ENCODE data around the gene SDK1.
"Not testable (repeated sequence)": the region's sequence is repeated elsewhere in the genome, so short reads cannot be mapped to it uniquely, and the experiment has no call there.

Gene SDK1

DNA sequence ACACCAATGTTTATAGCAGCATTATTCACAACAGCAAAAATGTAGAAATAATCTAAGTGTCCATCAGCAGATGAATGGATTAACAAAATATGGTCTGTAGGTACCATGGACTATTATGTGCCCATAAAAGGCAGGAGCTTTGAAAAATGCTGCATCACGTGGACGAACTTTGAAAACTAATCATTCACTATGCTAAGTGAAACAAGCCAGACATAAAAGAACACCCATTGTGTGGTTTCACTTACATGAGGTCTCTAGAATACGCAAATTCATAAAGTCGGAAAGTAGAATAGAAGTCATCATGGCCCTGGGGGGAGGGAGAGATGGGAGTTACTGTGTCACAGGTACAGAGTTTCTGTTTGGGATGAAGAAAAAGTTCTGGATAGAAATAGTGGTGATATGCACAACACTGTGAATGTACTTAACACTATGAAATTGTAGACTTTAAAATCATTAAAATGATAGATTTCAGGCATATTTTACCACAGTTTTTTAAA, 377.3 kb downstream of the SDK1 start:
- no peak for DNase-seq
- intact Hi-C loops (cut with DNase I) = no loop called here

DNA sequence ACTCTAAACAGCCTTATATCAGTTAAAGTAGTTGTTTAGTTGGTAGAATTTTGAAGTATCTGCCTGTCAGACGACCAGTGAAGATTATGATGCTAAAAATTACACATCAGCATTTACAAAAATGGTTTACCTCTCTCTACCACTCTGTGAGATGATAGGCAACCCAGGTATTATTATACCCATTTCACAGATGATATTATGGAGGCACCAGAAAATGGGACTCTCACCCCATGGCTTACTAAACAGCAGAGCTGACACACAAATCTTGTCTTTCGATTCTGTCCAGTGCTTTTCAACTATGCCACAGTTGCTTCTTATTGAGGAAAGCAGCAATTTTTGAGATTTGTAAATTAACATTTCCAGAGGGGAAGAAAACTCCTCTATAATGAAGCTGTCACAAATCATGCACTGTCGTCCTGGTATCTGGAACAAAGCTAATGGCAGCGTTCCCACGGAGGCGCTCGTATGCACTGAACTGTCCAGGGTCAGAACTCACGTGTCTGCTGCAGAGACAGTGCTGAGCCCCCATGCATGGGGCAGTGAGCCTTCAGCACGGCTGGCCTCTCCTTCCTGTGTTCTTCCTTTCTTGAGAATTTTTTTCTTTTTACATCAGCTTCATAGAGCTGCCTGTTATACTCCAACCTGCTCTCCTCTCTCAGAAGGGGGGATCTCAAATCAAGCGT, 381.1 kb downstream of the SDK1 start:
- DNase-seq = peak in 5 of 42 donors; percentile 11 to 49 (median 21)
- intact Hi-C loops (cut with DNase I) = no loop called here

DNA sequence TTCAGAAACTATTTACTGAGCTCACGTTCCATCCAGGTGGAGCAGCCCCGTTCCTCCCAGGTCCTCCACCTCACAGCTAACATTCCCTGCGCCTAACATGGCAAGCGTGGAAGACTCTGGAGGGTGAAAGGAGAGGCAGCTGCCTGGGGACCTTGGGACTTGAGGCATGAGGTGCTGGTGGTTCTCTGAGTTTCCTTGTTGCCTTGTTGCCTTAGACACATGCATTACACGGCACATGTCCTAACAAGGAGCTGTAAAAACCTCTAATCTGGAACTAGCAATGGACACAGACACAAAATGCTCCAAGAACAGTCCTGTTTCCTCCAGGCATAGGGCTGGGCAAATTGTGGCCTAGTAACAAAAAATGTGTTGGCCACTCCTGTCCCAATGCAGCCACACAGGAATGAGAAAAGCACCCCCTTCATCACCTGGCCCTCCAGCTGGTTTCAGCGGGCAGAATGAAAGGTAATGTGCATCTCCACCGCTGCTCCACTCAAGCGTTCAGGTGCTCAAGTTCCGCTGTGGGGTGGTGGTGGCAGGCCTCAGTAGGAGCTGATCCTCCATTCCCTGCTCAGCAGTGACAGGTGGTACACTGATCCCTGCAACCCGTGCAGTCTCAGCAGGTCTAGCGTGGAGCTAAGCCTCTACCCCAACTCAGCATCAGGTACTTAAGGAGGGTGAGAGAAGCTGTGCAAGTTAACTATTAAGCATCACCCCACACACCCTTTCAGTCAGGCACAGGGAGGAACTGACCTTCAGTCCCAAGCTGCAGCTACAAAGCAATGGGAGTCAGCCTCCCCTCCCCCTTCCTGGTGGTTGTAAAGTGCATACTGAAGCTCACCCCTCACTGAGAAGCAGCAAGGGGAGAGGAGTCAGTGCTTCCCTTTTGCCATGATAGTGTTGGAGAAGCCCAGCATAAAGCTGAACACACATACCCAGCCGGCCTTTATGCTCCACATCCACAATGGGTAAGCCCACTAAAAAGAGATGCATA, 382.8 kb downstream of the SDK1 start:
- intact Hi-C loops (cut with DNase I) = no loop called here

DNA sequence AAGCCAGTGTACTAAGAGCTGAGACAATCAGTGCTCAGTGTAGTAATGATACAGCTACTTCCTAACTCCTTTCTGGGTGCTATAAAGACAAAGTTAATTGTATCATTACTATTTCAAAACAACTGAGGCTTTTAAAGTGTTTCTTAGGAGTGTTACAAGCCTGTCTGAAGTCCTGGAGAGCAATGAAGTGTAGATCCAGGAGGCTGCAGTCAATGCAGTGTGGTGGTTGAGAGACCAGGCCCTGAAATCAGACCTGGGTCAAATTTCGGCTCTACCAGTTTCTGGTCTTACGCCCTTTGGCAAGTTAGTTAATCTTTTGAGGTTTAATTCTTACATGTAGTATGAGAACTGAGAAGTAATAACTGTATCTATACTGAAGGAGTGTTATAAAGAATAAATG, 387.0 kb downstream of the SDK1 start:
- no peak for DNase-seq
- intact Hi-C loops (cut with DNase I) = no loop called here

More for the DNA sequence above, 382.8 kb downstream of the SDK1 start:
- no peak for DNase-seq

DNA sequence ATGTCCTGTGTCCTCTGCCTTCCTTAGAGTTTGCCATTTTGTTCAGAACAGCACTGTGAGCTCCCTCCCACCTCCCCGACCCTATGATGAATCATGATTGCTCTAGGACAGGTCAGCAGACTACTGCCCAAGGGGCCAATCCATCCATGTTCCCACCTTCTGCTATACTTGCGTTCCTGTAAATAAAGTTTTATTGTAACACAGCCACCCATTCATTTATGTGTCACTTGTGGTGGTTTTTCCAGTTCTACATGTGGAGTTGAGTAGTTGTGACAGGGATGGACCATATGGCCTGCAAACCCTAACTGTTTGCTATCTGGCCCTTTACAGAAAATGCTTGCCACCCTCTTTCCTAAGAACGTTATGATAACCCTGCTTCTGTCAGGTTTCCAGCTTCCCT, 387.8 kb downstream of the SDK1 start:
- no peak for DNase-seq
- intact Hi-C loops (cut with DNase I) = no loop called here

DNA sequence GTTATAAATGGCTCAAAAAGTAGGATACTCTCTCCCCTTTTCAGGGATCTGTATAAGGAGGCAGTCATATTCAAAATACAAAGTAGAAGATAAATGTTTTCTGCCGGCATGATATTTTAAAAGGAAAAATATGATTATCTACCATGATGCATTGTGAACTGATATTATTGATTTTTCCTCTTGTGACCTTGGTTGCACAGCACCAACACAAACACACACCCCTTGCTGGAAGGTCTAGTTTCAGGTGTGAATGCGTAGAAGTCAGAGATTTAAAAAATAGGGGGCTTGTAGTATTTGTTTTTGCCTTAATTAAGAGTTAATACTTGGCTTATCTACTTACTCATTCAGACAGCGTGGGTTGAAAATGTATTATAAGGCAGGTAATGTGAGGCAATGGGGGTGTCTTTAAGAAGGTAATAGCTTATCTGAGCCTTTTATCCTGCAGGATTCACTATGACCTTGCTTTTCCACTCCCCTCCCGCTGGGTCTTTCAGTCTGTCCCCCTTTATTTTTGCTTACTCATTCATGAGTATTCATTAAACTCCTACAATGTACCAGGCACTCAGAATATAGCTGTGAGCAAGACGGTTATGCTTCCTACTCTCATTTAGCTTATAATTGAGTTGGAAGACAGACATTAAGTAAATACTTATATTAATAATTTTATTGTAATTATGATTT, 390.6 kb downstream of the SDK1 start:
- no peak for DNase-seq
- intact Hi-C loops (cut with DNase I) = no loop called here

DNA sequence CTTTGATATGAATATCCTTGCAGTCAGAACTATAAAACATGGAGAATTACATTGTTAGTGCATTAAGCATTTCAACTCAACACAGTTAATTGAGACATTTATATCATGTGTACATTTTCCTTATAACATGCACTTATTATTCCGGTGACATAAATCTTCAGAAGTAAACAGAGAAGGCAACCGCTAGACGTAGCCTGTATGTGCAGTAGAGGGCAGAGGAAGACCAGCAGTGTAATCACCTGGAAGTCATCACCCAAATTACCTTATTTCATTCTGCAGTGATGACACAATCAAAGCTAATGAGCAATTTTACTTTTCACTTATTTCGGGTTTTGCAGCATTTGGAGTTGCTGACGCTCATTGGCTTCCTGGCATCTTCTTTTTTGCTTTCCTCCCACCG, 394.6 kb downstream of the SDK1 start:
- intact Hi-C loops (cut with DNase I) = no loop called here
- peak in 14 of 42 donors; percentile 6 to 59 (median 20) for DNase-seq

DNA sequence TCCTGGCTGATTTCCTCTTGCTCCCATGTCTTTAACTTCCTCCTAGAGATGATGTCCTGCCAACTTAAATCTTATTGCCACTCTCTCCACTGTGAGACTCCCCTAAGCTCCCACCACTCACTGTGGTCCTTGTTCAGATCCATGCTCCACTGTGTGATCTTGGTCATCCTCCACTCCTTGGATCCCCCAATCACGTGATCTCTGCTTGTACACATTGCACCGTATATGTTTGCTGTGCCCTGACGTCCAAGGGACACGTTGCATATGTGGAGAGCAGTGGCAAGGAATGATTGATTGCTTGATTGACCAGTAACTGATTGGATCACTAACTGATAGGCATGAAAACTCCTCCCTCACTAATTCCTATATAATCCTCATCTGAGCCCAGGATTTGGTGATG, 395.1 kb downstream of the SDK1 start:
- intact Hi-C loops (cut with DNase I) = no loop called here

DNA sequence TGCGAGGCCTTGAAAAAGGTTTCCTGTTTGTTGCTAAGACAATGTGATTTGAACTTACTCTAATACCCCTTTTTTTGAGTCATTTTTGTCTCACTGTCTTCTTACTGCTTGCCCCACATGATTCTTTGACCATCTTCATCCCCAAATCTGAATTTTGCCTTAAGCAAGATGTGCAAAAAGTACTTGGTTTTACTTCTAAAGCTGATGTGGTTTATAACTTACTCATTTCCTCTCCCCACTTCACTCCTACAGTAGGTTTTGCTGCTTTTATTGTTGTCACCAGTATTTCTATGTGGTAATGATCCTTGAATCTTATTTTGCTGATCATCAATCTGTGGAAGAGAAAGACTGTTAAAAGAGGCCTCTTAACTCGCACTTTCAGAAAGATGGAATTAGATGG, 396.4 kb downstream of the SDK1 start:
- no peak for DNase-seq
- intact Hi-C loops (cut with DNase I) = no loop called here

More for the DNA sequence above, 395.1 kb downstream of the SDK1 start:
- DNase-seq = no peak

DNA sequence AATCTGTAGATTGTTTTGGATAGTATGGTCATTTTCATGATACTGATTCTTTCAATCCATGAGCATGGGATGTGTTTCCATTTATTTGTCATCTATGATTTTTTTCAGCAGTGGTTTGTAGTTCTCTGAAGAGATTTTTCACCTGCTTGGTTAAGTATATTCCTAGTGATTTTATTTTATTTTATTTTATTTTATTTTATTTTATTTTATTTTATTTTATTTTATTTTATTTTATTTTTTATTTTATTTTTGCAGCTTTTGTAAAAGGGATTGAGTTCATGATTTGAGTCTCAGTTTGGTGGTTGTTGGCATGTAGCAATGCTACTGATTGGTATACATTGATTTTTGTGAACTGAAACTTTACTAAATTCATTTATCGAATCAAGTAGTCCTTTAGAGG, 404.2 kb downstream of the SDK1 start:
- DNase-seq = no peak
- intact Hi-C loops (cut with DNase I) = no loop called here

DNA sequence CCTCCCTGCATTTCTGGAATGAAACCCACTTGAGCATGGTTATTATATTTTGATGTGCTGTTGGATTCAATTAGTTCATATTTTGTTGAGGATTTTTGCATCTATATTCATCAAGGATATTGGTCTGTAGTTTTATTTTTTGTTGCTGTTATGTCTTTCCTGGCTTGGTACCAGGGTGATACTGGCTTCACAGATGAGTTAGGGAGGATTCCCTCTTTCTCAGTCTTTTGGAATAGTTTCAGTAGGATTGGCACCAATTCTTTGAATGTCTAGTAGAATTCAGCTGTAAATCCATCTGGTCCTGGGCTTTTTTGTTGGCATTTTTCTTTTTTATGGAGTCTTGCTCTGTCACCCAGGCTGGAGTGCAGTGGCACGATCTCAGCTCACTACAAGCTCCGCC, 405.0 kb downstream of the SDK1 start:
- intact Hi-C loops (cut with DNase I); DNase-seq: not testable (repeated sequence)

DNA sequence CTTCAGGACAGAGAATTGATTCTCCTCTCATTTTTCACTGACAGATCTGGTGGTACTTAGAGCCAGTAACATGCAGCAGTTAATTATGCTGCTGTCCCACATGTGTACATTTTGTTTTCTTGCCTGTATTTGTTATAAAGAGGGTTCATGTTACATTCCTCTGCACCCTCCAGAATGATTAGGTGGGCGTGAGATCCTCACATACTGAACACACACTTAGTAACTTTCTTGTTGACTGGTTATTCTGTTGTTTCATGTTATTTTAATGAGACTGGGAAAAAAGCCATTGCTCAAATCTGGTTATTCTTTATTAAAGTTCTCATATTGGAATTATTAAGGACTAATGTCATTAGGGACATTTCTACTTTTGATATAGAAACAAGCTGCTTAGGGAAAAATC, 409.1 kb downstream of the SDK1 start:
- DNase-seq = no peak
- intact Hi-C loops (cut with DNase I) = no loop called here

DNA sequence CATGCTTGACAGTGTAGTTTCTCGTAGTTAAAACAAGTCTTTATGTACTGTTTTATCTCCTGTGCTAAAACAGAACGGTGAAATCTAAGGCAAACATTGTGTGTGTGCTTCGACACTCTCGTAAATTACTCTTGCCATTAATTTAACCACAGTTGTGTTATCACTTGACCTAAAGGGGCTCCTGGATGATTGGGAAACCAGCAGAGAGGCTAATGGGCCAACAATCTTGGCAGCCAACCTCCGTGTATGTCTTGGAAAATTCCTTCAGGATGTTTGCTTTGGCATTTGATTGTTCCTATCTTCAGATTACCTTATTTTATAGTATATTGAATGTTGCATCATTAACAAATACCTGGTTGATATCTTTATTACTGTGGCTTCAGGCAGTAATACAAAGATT, 409.5 kb downstream of the SDK1 start:
- DNase-seq = no peak
- intact Hi-C loops (cut with DNase I) = no loop called here

DNA sequence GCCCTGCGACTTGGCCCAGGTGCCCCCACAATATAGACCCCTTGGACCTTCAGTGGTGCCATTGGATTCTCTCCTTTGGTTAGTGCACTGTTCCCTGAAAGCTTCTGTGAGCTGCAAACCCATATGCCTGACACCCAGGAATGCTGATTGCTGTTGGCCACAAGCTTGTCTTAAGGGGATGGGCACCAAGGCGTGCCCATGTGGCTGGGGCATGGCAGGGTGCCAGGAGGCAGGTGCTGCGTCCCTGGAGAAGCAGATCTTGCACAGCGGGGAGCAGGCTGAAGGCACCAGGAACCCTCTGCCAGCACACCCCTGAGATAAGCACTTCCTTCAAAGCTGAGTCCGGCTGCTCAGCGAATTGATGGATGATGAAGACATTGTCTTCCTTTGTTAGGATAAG, 411.8 kb downstream of the SDK1 start:
- no peak for DNase-seq
- intact Hi-C loops (cut with DNase I) = no loop called here

DNA sequence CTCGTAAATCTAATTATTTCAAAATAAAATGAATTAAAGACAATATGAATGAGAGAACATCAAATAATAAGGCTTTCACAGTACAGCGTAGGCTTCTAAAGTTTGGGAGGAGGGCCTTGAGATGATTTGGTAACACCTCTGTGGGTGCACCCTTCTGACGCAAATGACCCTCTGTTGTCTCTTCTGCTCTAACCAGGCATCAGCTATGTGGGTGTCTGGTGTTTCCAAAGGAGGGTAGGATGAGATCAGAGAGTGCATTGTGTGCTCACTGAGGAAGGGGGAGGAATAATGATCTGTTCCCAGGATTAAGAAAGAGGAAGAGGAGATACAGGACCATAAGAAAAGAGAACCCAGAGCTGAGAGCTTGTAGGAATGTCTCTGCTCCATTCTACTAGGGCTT, 420.4 kb downstream of the SDK1 start:
- DNase-seq = peak in 31 of 42 donors; percentile 18 to 89 (median 53)
- intact Hi-C loops (cut with DNase I) = loop anchor here (10.0 kb wide), 1 partner anchor 173 kb away; no protein-coding TSS in a partner anchor

DNA sequence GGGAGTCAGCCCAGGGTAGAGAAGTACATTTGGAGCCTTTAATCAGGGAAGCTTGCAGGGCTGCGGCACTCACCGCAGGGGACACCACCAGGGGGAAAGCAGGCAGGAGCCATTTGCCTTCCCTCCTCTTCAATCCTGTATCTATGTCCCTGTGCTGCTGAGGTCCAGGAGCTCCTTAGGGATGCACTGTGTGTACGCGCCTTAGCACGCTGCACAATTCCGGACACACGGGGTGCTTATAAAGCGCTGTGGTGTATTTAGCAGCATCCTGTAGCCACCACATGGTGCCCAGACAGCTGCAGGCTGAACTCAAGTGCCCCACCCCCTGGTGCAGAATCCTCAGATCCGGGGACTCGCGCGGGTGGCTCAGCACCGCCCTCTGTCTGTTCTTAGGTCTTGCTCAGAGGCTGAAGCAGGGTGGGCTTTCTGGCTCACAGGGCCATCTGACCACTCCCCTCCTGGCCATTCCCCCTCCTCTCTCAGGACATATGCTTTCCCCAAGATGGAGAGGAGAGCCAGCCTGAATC, 421.4 kb downstream of the SDK1 start:
- intact Hi-C loops (cut with DNase I) = loop anchor here (10.0 kb wide), 1 partner anchor 172 kb away; no protein-coding TSS in a partner anchor
- peak in 41 of 42 donors; percentile 9 to 77 (median 49) for DNase-seq

DNA sequence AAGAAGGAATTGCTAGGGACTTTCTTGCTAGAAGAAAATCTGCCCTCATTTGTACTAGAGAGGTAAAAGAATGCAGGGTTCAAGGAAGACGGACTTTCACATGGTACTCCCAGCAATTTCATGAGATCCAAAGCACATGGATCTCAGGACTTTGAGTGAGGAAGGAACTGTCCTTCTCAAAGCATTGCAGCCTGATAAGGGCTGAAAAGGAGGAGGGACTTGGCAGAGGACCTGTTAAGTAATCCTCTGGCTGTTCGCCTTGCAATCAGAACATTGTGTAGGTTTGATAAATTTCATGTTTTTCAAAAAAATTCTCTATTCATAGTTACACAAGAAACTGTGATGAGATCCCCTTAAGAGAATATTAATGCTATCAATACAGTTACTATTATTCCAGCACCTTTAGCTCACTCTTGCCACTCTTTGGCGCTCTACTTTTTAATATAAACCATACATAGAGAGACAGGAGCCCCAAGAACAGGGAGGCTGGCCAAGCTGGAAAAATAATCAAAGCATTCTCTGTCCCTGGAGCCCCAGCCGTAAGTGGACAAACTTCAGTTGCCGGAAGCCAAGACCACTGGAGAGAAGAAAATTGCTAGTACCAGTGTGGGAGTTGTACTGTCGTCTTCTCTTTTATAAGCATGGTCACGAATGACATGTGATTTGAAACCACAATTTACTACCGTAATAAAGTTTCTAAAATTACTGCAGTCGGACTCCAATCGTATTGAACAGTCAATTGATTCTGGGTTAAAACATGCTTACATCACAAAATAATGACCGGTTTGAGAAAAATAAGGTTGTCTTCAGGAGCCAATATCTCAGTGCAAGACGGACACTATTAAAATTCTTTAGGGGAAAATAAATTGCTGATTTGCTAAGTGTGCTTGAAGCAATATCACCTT, 424.4 kb downstream of the SDK1 start:
- intact Hi-C loops (cut with DNase I) = loop anchor here (10.0 kb wide), 1 partner anchor 169 kb away; no protein-coding TSS in a partner anchor
- peak in 1 of 42 donors; percentile 11 for DNase-seq

DNA sequence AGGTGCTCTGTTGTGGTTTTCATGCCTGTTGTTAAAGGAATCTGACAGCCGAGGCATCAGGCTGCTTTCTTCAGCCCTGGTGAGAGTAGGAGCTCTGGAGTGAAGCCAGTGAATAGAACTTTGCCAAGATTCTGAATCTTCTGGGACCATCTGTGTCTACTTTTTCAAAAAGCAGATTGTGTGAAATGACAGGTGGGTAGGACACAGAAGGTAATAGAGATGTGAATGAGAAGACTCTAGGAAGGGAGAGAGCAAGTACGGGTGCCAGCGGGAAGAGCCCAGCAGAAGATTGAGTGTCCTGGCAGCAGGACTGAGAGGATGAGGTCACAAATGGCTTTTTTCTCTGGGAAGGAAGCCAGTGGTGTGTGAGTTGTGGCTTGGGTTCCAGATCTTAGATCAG, 429.2 kb downstream of the SDK1 start:
- DNase-seq = peak in 11 of 42 donors; percentile 7 to 57 (median 30)
- intact Hi-C loops (cut with DNase I) = no loop called here
